IMR-90 (cell line): ENCODE measurements around the gene OR51E1. TPM values are rescaled to one million over a fixed set of nuclear protein-coding genes. Genes with fewer than 3 reads are reported as not detected.

Experiments used
- ATAC-seq: fragments of 200-7000 bp; cut with Tn5 transposase; 2 replicates; pipeline ENCODE4 v1.9.1; 2020; ENCODE audit warnings: low read depth, mild to moderate bottlenecking, moderate library complexity
- BruUV-seq: library from RNA; stranded (reverse); fragments of 400-500 nt; replicated peaks from 2 replicates; lab custom pipeline; 2021; lab: Mats Ljungman, UMichigan
- CTCF ChIA-PET: fragments of 300-600 bp; formaldehyde crosslinking; extraction: SDS; loops from one replicate; lab custom pipeline; 2021; ENCODE audit warnings: antibody characterized with exemption; lab: Yijun Ruan, JAX
- POLR2A ChIA-PET: fragments of 300-600 bp; sonication (Branson Sonifier 250); formaldehyde crosslinking; loops from one replicate; lab custom pipeline; 2022; ENCODE audit warnings: antibody characterized with exemption; ENCODE audit not compliant: unreplicated experiment; lab: Charles Lee
- DNase-seq: peaks from one replicate; pipeline ENCODE4 v3.0.0; 2013
- H2AFZ ChIP-seq: replicated peaks from 2 replicates; pipeline ENCODE3; 2013; ENCODE audit warnings: low read length, mild to moderate bottlenecking; ENCODE audit not compliant: poor library complexity
- H2AK5ac ChIP-seq: 2 replicates; pipeline ENCODE4 v1.6.1; 2013; ENCODE audit warnings: low read depth, low read length, inconsistent platforms
- H2AK9ac ChIP-seq: replicated peaks from 2 replicates; pipeline ENCODE3; 2013; ENCODE audit warnings: mild to moderate bottlenecking, low read depth, low read length, moderate library complexity; ENCODE audit not compliant: poor library complexity
- H2BK120ac ChIP-seq: 2 replicates; pipeline ENCODE4 v1.6.1; 2013; ENCODE audit warnings: low read depth, low read length, inconsistent platforms
- H2BK15ac ChIP-seq: 3 replicates; pipeline ENCODE4 v1.6.1; 2013; ENCODE audit warnings: low read depth, low read length, inconsistent platforms
- H2BK20ac ChIP-seq: 2 replicates; pipeline ENCODE4 v1.6.1; 2013; ENCODE audit warnings: low read depth, mild to moderate bottlenecking, inconsistent platforms, low read length, moderate library complexity
- H2BK5ac ChIP-seq: 2 replicates; pipeline ENCODE4 v1.6.1; 2013; ENCODE audit warnings: mild to moderate bottlenecking, low read depth, low read length, inconsistent platforms; ENCODE audit not compliant: poor library complexity, severe bottlenecking
- H3K14ac ChIP-seq: replicated peaks from 2 replicates; pipeline ENCODE4 v1.6.1; 2013; ENCODE audit warnings: low read depth, low read length, inconsistent platforms
- H3K18ac ChIP-seq: 2 replicates; pipeline ENCODE4 v1.6.1; 2013; ENCODE audit warnings: low read depth, low read length, control low read depth
- H3K23ac ChIP-seq: 2 replicates; pipeline ENCODE4 v1.6.1; 2013; ENCODE audit warnings: low read depth, low read length, inconsistent platforms
- H3K27ac ChIP-seq: 2 replicates; pipeline ENCODE4 v1.5.1; 2013; ENCODE audit warnings: mild to moderate bottlenecking, control low read depth, low read length; ENCODE audit not compliant: insufficient read depth
- H3K27me3 ChIP-seq: 2 replicates; pipeline ENCODE4 v1.6.1; 2013; ENCODE audit warnings: low read length; ENCODE audit not compliant: control insufficient read depth, insufficient read depth
- H3K36me3 ChIP-seq: 2 replicates; pipeline ENCODE4 v1.6.1; 2013; ENCODE audit warnings: low read length, mixed read lengths; ENCODE audit not compliant: control insufficient read depth, insufficient read depth
- H3K4ac ChIP-seq: 2 replicates; pipeline ENCODE4 v1.6.1; 2013; ENCODE audit warnings: low read depth, low read length, inconsistent platforms
- H3K4me1 ChIP-seq: 2 replicates; pipeline ENCODE4 v1.6.1; 2013; ENCODE audit warnings: low read length, mixed read lengths; ENCODE audit not compliant: control insufficient read depth, insufficient read depth
- H3K4me2 ChIP-seq: 2 replicates; pipeline ENCODE4 v1.6.1; 2013; ENCODE audit warnings: low read depth, mild to moderate bottlenecking, control low read depth, low read length, moderate library complexity
- H3K4me3 ChIP-seq: 2 replicates; pipeline ENCODE4 v1.5.1; 2013; ENCODE audit warnings: low read depth, mild to moderate bottlenecking, control low read depth, low read length, moderate library complexity; ENCODE audit not compliant: insufficient read depth
- H3K56ac ChIP-seq: 2 replicates; pipeline ENCODE4 v1.6.1; 2013; ENCODE audit warnings: low read length, inconsistent platforms; ENCODE audit not compliant: insufficient read depth; ENCODE audit errors: extremely low read depth
- H3K79me1 ChIP-seq, 2 experiments: 2 replicates each; pipeline ENCODE4 v1.6.1; 2013; ENCODE audit warnings: low read length in 2 of 2, inconsistent platforms in 1 of 2, low read depth in 1 of 2
- H3K9ac ChIP-seq: 2 replicates; pipeline ENCODE4 v1.6.1; 2013; ENCODE audit warnings: low read depth, low read length, control low read depth
- H3K9me1 ChIP-seq: 2 replicates; pipeline ENCODE4 v1.6.1; 2013; ENCODE audit warnings: low read length, inconsistent platforms; ENCODE audit not compliant: insufficient read depth
- H3K9me3 ChIP-seq: 2 replicates; pipeline ENCODE4 v1.6.1; 2013; ENCODE audit warnings: low read length; ENCODE audit not compliant: control insufficient read depth, insufficient read depth
- H4K20me1 ChIP-seq: 2 replicates; pipeline ENCODE4 v1.6.1; 2013; ENCODE audit warnings: low read length, inconsistent platforms; ENCODE audit not compliant: insufficient read depth
- H4K5ac ChIP-seq: 2 replicates; pipeline ENCODE4 v1.6.1; 2013; ENCODE audit warnings: mild to moderate bottlenecking, low read depth, low read length, control low read depth
- H4K8ac ChIP-seq, 2 experiments: 2 replicates each; pipeline ENCODE4 v1.6.1; 2013; ENCODE audit warnings: low read depth in 2 of 2, low read length in 2 of 2, control low read depth in 1 of 2, inconsistent platforms in 1 of 2
- H4K91ac ChIP-seq: 2 replicates; pipeline ENCODE4 v1.6.1; 2013; ENCODE audit warnings: low read depth, low read length, inconsistent platforms; ENCODE audit not compliant: insufficient read depth
- BHLHE40 ChIP-seq: fragments of 150-350 bp; IDR thresholded peaks from 2 replicates; pipeline ENCODE4 v1.6.1; 2016; ENCODE audit warnings: mild to moderate bottlenecking, low read depth, low read length
- CEBPB ChIP-seq: IDR thresholded peaks from 2 replicates; pipeline ENCODE4 v1.6.1; 2012; ENCODE audit warnings: low read depth, low read length, improper control_type of control experiment
- CHD1 ChIP-seq: IDR thresholded peaks from 2 replicates; pipeline ENCODE4 v1.6.1; 2012; ENCODE audit warnings: low read depth, low read length, improper control_type of control experiment
- FOS ChIP-seq: fragments of 150-350 bp; IDR thresholded peaks from 2 replicates; pipeline ENCODE4 v1.6.1; 2016; ENCODE audit warnings: low read depth, low read length
- MAFK ChIP-seq: IDR thresholded peaks from 2 replicates; pipeline ENCODE4 v1.6.1; 2012; ENCODE audit warnings: low read depth, low read length, improper control_type of control experiment
- MAZ ChIP-seq: IDR thresholded peaks from 2 replicates; pipeline ENCODE4 v1.6.1; 2012; ENCODE audit warnings: low read depth, mild to moderate bottlenecking, low read length, improper control_type of control experiment, moderate library complexity, borderline replicate concordance
- MXI1 ChIP-seq: IDR thresholded peaks from 2 replicates; pipeline ENCODE4 v1.6.1; 2012; ENCODE audit warnings: low read depth, mild to moderate bottlenecking, low read length, moderate library complexity, borderline replicate concordance
- NFE2L2 ChIP-seq: fragments of 150-350 bp; IDR thresholded peaks from 2 replicates; pipeline ENCODE4 v1.6.1; 2016; ENCODE audit warnings: low read depth, mild to moderate bottlenecking, low read length
- POLR2A ChIP-seq: IDR thresholded peaks from 2 replicates; pipeline ENCODE4 v1.6.1; 2012; ENCODE audit warnings: mild to moderate bottlenecking, low read depth, low read length
- RAD21 ChIP-seq: IDR thresholded peaks from 2 replicates; pipeline ENCODE4 v1.6.1; 2012; ENCODE audit warnings: low read length, improper control_type of control experiment
- RCOR1 ChIP-seq: IDR thresholded peaks from 2 replicates; pipeline ENCODE4 v1.6.1; 2012; ENCODE audit warnings: mild to moderate bottlenecking, low read length, improper control_type of control experiment; ENCODE audit not compliant: insufficient replicate concordance
- RFX5 ChIP-seq: IDR thresholded peaks from 2 replicates; pipeline ENCODE4 v1.8.0; 2012; ENCODE audit warnings: low read depth, mild to moderate bottlenecking, low read length, moderate library complexity
- SMC3 ChIP-seq: fragments of 150-350 bp; IDR thresholded peaks from 2 replicates; pipeline ENCODE4 v1.6.1; 2016; ENCODE audit warnings: low read depth, mild to moderate bottlenecking, antibody characterized with exemption, low read length, moderate library complexity
- USF2 ChIP-seq: fragments of 150-350 bp; IDR thresholded peaks from 2 replicates; pipeline ENCODE4 v1.6.1; 2017; ENCODE audit warnings: mild to moderate bottlenecking, antibody characterized with exemption, low read length, low read depth
- WGBS, 2 experiments: methylation state at CpG; one replicate each; pipeline versions ENCODE4 v1.1.5 to v1.1.7; 2013; ENCODE audit warnings: missing lambda C conversion rate in 2 of 2; ENCODE audit not compliant: insufficient read length in 1 of 2; ENCODE audit errors: extremely low coverage in 2 of 2; 5-methylcytosine and 5-hydroxymethylcytosine counted together
- dilution Hi-C: fragments of 300-500 bp; cut with HindIII; formaldehyde crosslinking; loops from one replicate; pipeline ENCODE4 v1.14.3; 2018; ENCODE audit warnings: low sequenced_read_pairs; ENCODE audit not compliant: unreplicated experiment
- in situ Hi-C: fragments of 300-500 bp; cut with MboI; formaldehyde crosslinking; loops from 3 replicates; pipeline ENCODE4 v1.14.3; 2019; ENCODE audit warnings: low sequenced_read_pairs, inconsistent platforms, mixed read lengths
- intact Hi-C: fragments of 100-400 bp; cut with micrococcal nuclease; formaldehyde crosslinking; loops from 2 replicates; pipeline ENCODE4 v1.10.0; 2022
- polyA plus RNA-seq, 3 experiments: library from polyadenylated mRNA; depleted of rRNA; stranded (reverse); fragments of >200 nt; gene quantifications; 2 replicates each; pipeline ENCODE4 v1.2.3, GENCODE V29; 2012; ENCODE audit warnings: low replicate concordance in 1 of 3
- total RNA-seq: library from RNA; depleted of rRNA; stranded (reverse); fragments of >200 nt; gene quantifications from 2 replicates; pipeline ENCODE4 v1.2.3, GENCODE V29; 2012
- TF ChIP-seq, protein P1 (sequence below): fragments of 150-350 bp; IDR thresholded peaks from 2 replicates; pipeline ENCODE4 v1.6.1; 2016; ENCODE audit warnings: low read depth, mild to moderate bottlenecking, low read length, moderate library complexity, borderline replicate concordance
- TF ChIP-seq, protein P2 (sequence below): conservative IDR thresholded peaks from 2 replicates; pipeline ENCODE4 v1.5.1; 2012; ENCODE audit warnings: mild to moderate bottlenecking, low read depth, low read length, improper control_type of control experiment

OR51E1 gene
- total and polyA plus RNA-seq, 2 of the 4 experiments (the other 2 are of a cell fraction), result 0.02 TPM; not detected in 1

DNA sequence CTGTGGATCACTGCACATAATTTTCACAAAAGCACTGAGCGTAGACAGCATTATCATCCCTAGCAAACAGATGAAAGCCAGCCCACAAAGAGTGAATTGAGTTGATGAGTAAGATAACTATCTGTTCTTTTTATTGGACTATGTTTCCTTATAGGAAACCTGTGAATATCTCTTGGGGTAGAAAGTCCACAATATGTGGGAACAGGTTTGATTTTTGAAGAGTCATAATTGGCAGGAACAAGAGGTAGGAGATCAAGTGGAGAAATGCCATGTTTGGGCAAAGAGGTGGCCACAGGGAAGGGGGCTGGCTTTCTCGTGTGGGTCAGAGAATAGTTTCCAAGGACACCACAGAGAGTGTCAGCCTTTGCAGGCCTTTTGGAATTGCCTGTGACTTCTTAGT lies 30.0 kb downstream of the OR51E1 start:
- Histone ChIP-seq H3K36me3 (no peaks in the 10 kb centered on the region), H3K4me3 (no peak overlapping the region), H3K79me1 (no peaks in the 10 kb centered on the region), H3K4me2 (no peak overlapping the region), H3K4me1 (peaks cover 9% of the 10 kb centered on the region), H3K9ac (no peak overlapping the region), H3K9me1 (no peaks in the 10 kb centered on the region), H3K4ac (no peak overlapping the region), H2BK15ac (no peak overlapping the region), H2AK5ac (no peak overlapping the region), H3K23ac (no peak overlapping the region), H4K8ac (no peak overlapping the region), H4K5ac (no peak overlapping the region), H4K20me1 (no peaks in the 10 kb centered on the region), H2AFZ (no peak overlapping the region), H3K27me3 (no peaks in the 10 kb centered on the region), H3K27ac (no peak overlapping the region), H4K91ac (no peak overlapping the region), H2BK5ac (no peak overlapping the region), H3K18ac (no peak overlapping the region), H2AK9ac (no peak overlapping the region), H3K9me3 (no peaks in the 10 kb centered on the region), H2BK20ac (no peak overlapping the region), H3K14ac (no peak overlapping the region), H2BK120ac (no peak overlapping the region), H3K56ac (no peak overlapping the region)
- ATAC-seq (no peak), DNase-seq (no peak)
- ChIA-PET POLR2A (no interaction called here), CTCF (no interaction called here)
- no TSS peak for BruUV-seq
- dilution Hi-C loops, result no loop called here
- intact Hi-C loops, result no loop called here
- in situ Hi-C loops, result no loop called here
- WGBS, 2 experiments, result 60% methylated on average over 1 of the region's 2 CpGs; no CpG with 5 or more reads in 1 of the 2 experiments
- TF ChIP-seq NFE2L2 (no peak), RFX5 (no peak), RCOR1 (no peak), FOS (no peak), CEBPB (no peak), MXI1 (no peak), USF2 (no peak), CHD1 (no peak), MAZ (no peak), SMC3 (no peak), BHLHE40 (no peak), RAD21 (no peak), POLR2A (no peak), MAFK (no peak)
- TF ChIP-seq, protein P1, sequence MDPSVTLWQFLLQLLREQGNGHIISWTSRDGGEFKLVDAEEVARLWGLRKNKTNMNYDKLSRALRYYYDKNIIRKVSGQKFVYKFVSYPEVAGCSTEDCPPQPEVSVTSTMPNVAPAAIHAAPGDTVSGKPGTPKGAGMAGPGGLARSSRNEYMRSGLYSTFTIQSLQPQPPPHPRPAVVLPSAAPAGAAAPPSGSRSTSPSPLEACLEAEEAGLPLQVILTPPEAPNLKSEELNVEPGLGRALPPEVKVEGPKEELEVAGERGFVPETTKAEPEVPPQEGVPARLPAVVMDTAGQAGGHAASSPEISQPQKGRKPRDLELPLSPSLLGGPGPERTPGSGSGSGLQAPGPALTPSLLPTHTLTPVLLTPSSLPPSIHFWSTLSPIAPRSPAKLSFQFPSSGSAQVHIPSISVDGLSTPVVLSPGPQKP, result no peak
- TF ChIP-seq, protein P2, sequence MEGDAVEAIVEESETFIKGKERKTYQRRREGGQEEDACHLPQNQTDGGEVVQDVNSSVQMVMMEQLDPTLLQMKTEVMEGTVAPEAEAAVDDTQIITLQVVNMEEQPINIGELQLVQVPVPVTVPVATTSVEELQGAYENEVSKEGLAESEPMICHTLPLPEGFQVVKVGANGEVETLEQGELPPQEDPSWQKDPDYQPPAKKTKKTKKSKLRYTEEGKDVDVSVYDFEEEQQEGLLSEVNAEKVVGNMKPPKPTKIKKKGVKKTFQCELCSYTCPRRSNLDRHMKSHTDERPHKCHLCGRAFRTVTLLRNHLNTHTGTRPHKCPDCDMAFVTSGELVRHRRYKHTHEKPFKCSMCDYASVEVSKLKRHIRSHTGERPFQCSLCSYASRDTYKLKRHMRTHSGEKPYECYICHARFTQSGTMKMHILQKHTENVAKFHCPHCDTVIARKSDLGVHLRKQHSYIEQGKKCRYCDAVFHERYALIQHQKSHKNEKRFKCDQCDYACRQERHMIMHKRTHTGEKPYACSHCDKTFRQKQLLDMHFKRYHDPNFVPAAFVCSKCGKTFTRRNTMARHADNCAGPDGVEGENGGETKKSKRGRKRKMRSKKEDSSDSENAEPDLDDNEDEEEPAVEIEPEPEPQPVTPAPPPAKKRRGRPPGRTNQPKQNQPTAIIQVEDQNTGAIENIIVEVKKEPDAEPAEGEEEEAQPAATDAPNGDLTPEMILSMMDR, result no peak
